ENCODE data around the gene CST2. TPM values are rescaled to one million over a fixed set of nuclear protein-coding genes. Genes with fewer than 3 reads are reported as not detected.

CST2 gene
- total and polyA plus RNA-seq, 10 donors, result 0.16 to 0.96 (median 0.50) TPM; not detected in 7

GRCh38 chr20:23856736-23857135 lies 30.2 kb upstream of the CST2 start:
- no peak for DNase-seq
- no peaks in the 10 kb centered on the region for H3K9me3 ChIP-seq
- 74 to 96% (median 82%) methylated on average over 5 of the region's 5 CpGs for WGBS, 5 donors
- H3K27ac ChIP-seq, result no peak overlapping the region
- intact Hi-C loops (cut with DNase I; ENCODE audit: low total_unique reads), result no loop called here
- no peak for TF ChIP-seq POLR2A (IDR thresholded peaks at IDR 0.05)
- TF ChIP-seq CTCF (IDR thresholded peaks at IDR 0.05 in 8 of 11, conservative IDR thresholded peaks at IDR 0.05 in 3 of 11), result no peak
- TF ChIP-seq POLR2AphosphoS5 (IDR thresholded peaks at IDR 0.05), result no peak
- H3K4me1 ChIP-seq, result no peaks in the 10 kb centered on the region
- H3K27me3 ChIP-seq (replicated peaks in 1 of 7), result no peaks in the 10 kb centered on the region
- no peak overlapping the region for H3K4me3 ChIP-seq
- H3K36me3 ChIP-seq, result no peaks in the 10 kb centered on the region

- Histone ChIP-seq H3K4me3 (no peak overlapping the region), H3K9me3 (no peaks in the 10 kb centered on the region), H3K27me3 (replicated peaks in 1 of 7) (no peaks in the 10 kb centered on the region), H3K27ac (no peak overlapping the region), H3K36me3 (no peaks in the 10 kb centered on the region), H3K4me1 (no peaks in the 10 kb centered on the region)
- TF ChIP-seq POLR2A (IDR thresholded peaks at IDR 0.05) (no peak), POLR2AphosphoS5 (IDR thresholded peaks at IDR 0.05) (no peak), CTCF (IDR thresholded peaks at IDR 0.05 in 8 of 11, conservative IDR thresholded peaks at IDR 0.05 in 3 of 11) (no peak)
- no peak for DNase-seq
- WGBS, 5 donors, result 91 to 95% (median 92%) methylated on average over 5 of the region's 5 CpGs
- intact Hi-C loops (cut with DNase I; ENCODE audit: low total_unique reads), result no loop called here
These were observed 29.7 kb upstream of the CST2 start for GRCh38 chr20:23856226-23856625.

- Histone ChIP-seq H3K9me3 (peaks cover 0 to 11% (median 0%) of the 10 kb centered on the region in 8 donors), H3K36me3 (no peaks in the 10 kb centered on the region), H3K4me3 (no peak overlapping the region), H3K27ac (no peak overlapping the region), H3K4me1 (no peaks in the 10 kb centered on the region), H3K27me3 (replicated peaks in 1 of 7) (peaks cover 0 to 3% (median 0%) of the 10 kb centered on the region in 7 donors)
- DNase-seq, result no peak
- TF ChIP-seq POLR2AphosphoS5 (IDR thresholded peaks at IDR 0.05) (no peak), POLR2A (IDR thresholded peaks at IDR 0.05) (no peak), CTCF (IDR thresholded peaks at IDR 0.05 in 8 of 11, conservative IDR thresholded peaks at IDR 0.05 in 3 of 11) (no peak)
- 53 to 71% (median 56%) methylated on average over 2 of the region's 2 CpGs for WGBS, 5 donors
- intact Hi-C loops (cut with DNase I; ENCODE audit: low total_unique reads), result no loop called here
These were observed 15.2 kb upstream of the CST2 start for GRCh38 chr20:23841693-23842092.

- Histone ChIP-seq H3K36me3 (no peaks in the 10 kb centered on the region), H3K4me1 (no peaks in the 10 kb centered on the region), H3K4me3 (no peak overlapping the region), H3K27ac (no peak overlapping the region), H3K9me3 (peaks cover 0 to 11% (median 0%) of the 10 kb centered on the region in 8 donors), H3K27me3 (replicated peaks in 1 of 7) (peaks cover 0 to 11% (median 0%) of the 10 kb centered on the region in 7 donors)
- TF ChIP-seq CTCF (IDR thresholded peaks at IDR 0.05 in 8 of 11, conservative IDR thresholded peaks at IDR 0.05 in 3 of 11), result no peak
- TF ChIP-seq POLR2A (IDR thresholded peaks at IDR 0.05), result no peak
- TF ChIP-seq POLR2AphosphoS5 (IDR thresholded peaks at IDR 0.05), result no peak
- no peak for DNase-seq
- intact Hi-C loops (cut with DNase I; ENCODE audit: low total_unique reads), result no loop called here
- 73 to 86% (median 77%) methylated on average over 4 of the region's 4 CpGs for WGBS, 5 donors
These were observed 9.2 kb upstream of the CST2 start for GRCh38 chr20:23835716-23836115.
